Measurements from ENCODE around the gene TPP1.

Gene TPP1

GRCh38 chr11:6653656-6654055, 34.4 kb upstream of the TPP1 start:
- no peaks in the 10 kb centered on the region for H3K36me3 ChIP-seq (ENCODE audit: control insufficient read depth, insufficient read depth, low read length)
- H3K4me1 ChIP-seq, result no peaks in the 10 kb centered on the region
- H3K9me3 ChIP-seq (ENCODE audit: control insufficient read depth, low read length), result no peaks in the 10 kb centered on the region
- no peak overlapping the region for H3K4me2 ChIP-seq (ENCODE audit: low read length)
- no peak for TF ChIP-seq CTCF (IDR thresholded peaks at IDR 0.05)
- H3K27me3 ChIP-seq (ENCODE audit: control insufficient read depth, insufficient read depth, low read length), result no peaks in the 10 kb centered on the region
- no peak overlapping the region for H3K27ac ChIP-seq
- H2AFZ ChIP-seq, result no peak overlapping the region
- H3K79me2 ChIP-seq, result no peaks in the 10 kb centered on the region
- no peak overlapping the region for H3K9ac ChIP-seq
- H3K4me3 ChIP-seq (ENCODE audit: low read depth, low read length), result no peak overlapping the region

GRCh38 chr11:6653097-6653496, 33.9 kb upstream of the TPP1 start:
- Histone ChIP-seq H3K27me3 (ENCODE audit: control insufficient read depth, insufficient read depth, low read length) (no peaks in the 10 kb centered on the region), H3K27ac (no peak overlapping the region), H3K9ac (no peak overlapping the region), H3K79me2 (no peaks in the 10 kb centered on the region), H3K36me3 (ENCODE audit: control insufficient read depth, insufficient read depth, low read length) (no peaks in the 10 kb centered on the region), H3K4me2 (ENCODE audit: low read length) (no peak overlapping the region), H3K9me3 (ENCODE audit: control insufficient read depth, low read length) (no peaks in the 10 kb centered on the region), H3K4me1 (no peaks in the 10 kb centered on the region), H3K4me3 (ENCODE audit: low read depth, low read length) (no peak overlapping the region), H2AFZ (no peak overlapping the region)
- no peak for TF ChIP-seq CTCF (IDR thresholded peaks at IDR 0.05)

- Histone ChIP-seq H3K79me2 (no peaks in the 10 kb centered on the region), H2AFZ (no peak overlapping the region), H3K9ac (no peak overlapping the region), H3K4me2 (ENCODE audit: low read length) (no peak overlapping the region), H3K4me1 (no peaks in the 10 kb centered on the region), H3K27ac (no peak overlapping the region), H3K36me3 (ENCODE audit: control insufficient read depth, insufficient read depth, low read length) (no peaks in the 10 kb centered on the region), H3K27me3 (ENCODE audit: control insufficient read depth, insufficient read depth, low read length) (no peaks in the 10 kb centered on the region), H3K9me3 (ENCODE audit: control insufficient read depth, low read length) (no peaks in the 10 kb centered on the region), H3K4me3 (ENCODE audit: low read depth, low read length) (no peak overlapping the region)
- no peak for TF ChIP-seq CTCF (IDR thresholded peaks at IDR 0.05)
These were observed 33.0 kb upstream of the TPP1 start for GRCh38 chr11:6652182-6652581.

GRCh38 chr11:6650980-6651379, 31.8 kb upstream of the TPP1 start:
- Histone ChIP-seq H3K27me3 (ENCODE audit: control insufficient read depth, insufficient read depth, low read length) (no peaks in the 10 kb centered on the region), H3K9ac (no peak overlapping the region), H3K79me2 (no peaks in the 10 kb centered on the region), H3K4me2 (ENCODE audit: low read length) (no peak overlapping the region), H3K4me3 (ENCODE audit: low read depth, low read length) (no peak overlapping the region), H3K27ac (no peak overlapping the region), H2AFZ (no peak overlapping the region), H3K36me3 (ENCODE audit: control insufficient read depth, insufficient read depth, low read length) (no peaks in the 10 kb centered on the region), H3K4me1 (no peaks in the 10 kb centered on the region), H3K9me3 (ENCODE audit: control insufficient read depth, low read length) (no peaks in the 10 kb centered on the region)
- TF ChIP-seq CTCF (IDR thresholded peaks at IDR 0.05), result no peak

GRCh38 chr11:6650104-6650503, 30.9 kb upstream of the TPP1 start:
- Histone ChIP-seq H3K9me3 (ENCODE audit: control insufficient read depth, low read length) (no peaks in the 10 kb centered on the region), H3K4me1 (no peaks in the 10 kb centered on the region), H3K9ac (no peak overlapping the region), H3K4me2 (ENCODE audit: low read length) (no peak overlapping the region), H2AFZ (no peak overlapping the region), H3K27ac (no peak overlapping the region), H3K27me3 (ENCODE audit: control insufficient read depth, insufficient read depth, low read length) (no peaks in the 10 kb centered on the region), H3K36me3 (ENCODE audit: control insufficient read depth, insufficient read depth, low read length) (no peaks in the 10 kb centered on the region), H3K79me2 (no peaks in the 10 kb centered on the region), H3K4me3 (ENCODE audit: low read depth, low read length) (no peak overlapping the region)
- TF ChIP-seq CTCF (IDR thresholded peaks at IDR 0.05), result no peak
